GM11168 (cell line): Measurements from ENCODE around the gene LILRB3.
"Not testable (repeated sequence)": the region's sequence is repeated elsewhere in the genome, so short reads cannot be mapped to it uniquely, and the experiment has no call there.

Source experiments
- in situ Hi-C: fragments of 300-500 bp; cut with MboI; formaldehyde crosslinking; loops from one replicate; pipeline ENCODE4 v1.12.0; 2022; ENCODE audit warnings: low sequenced_read_pairs; ENCODE audit not compliant: unreplicated experiment

LILRB3 gene

DNA sequence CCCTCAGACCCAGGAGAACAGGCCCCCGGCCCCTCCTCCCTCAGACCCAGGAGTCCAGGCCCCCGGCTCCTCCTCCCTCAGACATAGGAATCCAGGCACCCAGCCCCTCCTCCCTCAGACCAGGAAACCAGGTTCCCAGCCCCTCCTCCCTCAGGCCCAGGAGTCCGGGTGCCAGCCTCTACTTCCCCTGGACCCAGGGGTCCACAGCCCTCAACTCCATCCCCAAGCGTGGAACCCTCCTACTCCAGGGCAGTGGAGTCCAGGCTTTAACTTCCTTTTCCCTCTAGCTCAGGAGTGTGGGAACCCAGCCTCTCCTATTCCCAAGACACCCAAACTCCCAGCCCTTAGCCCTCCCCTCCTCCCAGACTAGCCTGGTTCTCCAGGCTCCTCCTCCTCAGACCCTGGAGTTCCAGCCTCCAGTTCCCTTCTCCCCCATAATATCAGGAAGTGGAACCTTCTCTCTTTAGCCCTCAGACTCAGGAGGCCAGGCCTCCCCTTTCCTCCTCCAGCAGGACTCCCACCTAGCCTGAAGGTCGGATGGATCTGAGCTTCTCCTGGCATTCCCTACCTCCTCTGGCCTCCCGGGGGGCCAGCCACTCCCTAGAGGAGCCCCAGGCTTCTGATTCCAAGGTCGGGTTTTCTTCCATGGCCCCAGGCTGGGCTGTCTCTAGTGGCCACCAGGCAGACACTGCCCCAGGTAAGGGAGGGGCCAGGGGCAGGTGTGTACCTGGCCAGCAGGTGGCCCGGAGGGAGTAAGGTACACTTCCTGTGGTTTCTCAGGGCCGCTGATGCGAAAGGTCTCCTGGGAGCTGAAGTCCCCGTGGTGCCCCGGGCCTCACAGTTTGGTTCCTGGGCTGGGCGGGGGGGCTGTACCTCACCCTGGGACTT lies 50.1 kb downstream of the LILRB3 start, which contains the start of gene TMC4:
TMC4 (minus strand) TSS at position 690 of the 888 bp plus-strand sequence; CDS start at position 647, 43 bp downstream.
- in situ Hi-C loops = no loop called here

DNA sequence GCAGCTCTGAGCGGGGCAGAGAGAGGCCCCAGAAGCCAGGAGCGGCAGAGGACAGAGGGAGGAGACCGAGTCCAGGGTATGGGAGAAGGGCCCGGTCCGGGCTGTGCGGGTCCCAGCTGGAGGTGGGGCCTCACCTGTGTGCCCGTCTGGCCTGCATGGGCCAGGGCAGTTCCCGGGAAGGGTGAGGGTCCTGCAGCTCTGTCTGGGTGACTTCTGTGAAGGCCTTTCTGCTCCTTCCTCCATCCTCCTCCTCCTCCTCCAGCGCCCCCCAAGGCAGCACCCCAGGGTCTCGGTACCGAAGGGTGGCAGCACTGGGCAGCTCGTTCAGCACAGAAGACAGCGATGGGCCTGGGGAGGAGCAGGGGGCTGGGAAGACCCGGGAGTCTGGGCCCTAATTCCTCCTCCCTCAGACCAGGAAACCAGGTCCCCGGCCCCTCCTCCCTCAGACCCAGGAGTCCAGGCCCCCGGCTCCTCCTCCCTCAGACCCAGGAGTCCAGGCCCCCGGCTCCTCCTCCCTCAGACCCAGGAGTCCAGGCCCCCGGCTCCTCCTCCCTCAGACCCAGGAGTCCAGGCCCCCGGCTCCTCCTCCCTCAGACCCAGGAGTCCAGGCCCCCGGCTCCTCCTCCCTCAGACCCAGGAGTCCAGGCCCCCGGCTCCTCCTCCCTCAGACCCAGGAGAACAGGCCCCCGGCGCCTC lies 50.9 kb downstream of the LILRB3 start:
- in situ Hi-C loops = not testable (repeated sequence)

DNA sequence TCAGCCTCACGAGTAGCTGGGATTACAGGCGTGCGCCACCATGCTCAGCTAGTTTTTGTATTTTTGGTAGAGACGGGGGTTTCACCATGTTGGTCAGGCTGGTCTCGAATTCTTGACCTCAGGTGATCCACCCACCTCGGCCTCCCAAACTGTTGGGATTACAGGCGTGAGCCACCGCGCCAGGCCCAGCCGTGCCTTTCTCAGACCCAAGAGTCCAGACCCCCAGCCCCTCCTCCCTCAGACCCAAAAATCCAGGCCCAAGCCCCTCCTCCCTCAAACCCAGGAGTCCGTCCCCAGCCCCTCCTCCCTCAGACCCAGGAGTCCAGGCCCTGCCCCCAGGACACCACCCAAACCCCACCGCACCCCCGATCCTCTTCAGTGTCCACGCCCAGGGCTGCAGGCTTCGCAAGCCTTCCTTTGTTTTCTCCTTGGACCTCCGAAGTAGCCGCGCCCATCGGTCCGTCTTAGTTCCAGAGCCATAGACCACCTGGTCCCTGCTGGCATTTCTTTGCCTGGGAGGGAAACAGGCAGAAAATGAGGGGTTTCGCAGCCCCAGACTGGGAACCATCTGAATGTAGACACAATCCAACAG lies 53.6 kb downstream of the LILRB3 start:
- in situ Hi-C loops = no loop called here

DNA sequence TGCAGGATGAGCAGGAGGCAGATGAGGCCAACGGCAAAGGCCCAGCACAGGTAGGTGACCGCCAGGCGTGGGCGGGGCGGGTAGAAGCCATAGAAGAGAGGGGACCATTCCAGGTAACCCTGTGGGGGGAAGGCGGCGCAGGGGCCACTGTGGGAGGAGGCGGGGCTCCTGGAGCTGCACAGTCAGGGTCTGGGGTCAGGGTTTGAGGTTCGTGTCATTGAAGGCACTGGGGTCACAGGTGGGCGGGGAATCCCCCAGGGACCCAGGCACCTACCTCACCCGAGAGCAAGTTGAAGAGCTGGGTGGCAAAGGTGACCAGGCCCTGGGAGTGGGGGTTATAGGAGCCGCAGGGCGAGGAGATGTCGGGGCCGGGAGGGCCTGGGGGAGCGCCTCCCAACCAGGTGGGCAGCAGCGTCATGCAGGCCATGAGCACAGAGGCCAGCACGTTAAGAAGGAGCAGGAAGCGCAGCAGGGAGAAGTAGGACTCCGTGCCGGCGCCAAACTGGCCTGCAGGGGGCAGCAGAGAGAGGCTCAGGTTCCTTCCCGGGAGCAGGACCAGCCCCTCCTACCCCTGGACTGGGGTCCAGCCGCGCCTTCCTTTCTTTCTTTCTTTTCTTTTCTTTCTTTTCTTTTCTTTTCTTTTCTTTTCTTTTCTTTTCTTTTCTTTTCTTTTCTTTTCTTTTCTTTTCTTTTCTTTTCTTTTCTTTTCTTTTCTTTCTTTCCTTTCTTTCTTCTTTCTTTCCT lies 54.5 kb downstream of the LILRB3 start:
- in situ Hi-C loops = no loop called here
